GM12878 (cell line): Measurements from ENCODE around the gene MRRF.

ENCODE experiments used
- MEF2A ChIP-seq: IDR thresholded peaks from 2 replicates; pipeline ENCODE4 v1.6.1; 2011; ENCODE audit warnings: low read depth, mild to moderate bottlenecking, low read length, moderate library complexity; ENCODE audit not compliant: insufficient read depth
- TF ChIP-seq, protein P1 (sequence below): IDR thresholded peaks from 2 replicates; pipeline ENCODE4 v1.6.1; 2011; ENCODE audit warnings: mild to moderate bottlenecking, low read depth, low read length, moderate library complexity; ENCODE audit not compliant: insufficient replicate concordance

- TF ChIP-seq MEF2A: no peak
- TF ChIP-seq, protein P1, sequence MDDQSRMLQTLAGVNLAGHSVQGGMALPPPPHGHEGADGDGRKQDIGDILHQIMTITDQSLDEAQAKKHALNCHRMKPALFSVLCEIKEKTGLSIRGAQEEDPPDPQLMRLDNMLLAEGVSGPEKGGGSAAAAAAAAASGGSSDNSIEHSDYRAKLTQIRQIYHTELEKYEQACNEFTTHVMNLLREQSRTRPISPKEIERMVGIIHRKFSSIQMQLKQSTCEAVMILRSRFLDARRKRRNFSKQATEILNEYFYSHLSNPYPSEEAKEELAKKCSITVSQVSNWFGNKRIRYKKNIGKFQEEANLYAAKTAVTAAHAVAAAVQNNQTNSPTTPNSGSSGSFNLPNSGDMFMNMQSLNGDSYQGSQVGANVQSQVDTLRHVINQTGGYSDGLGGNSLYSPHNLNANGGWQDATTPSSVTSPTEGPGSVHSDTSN: no peak
Measured at GRCh38 chr9:122318284-122318683, 53.6 kb downstream of the MRRF start.
